Measurements from ENCODE around the gene RHBDD1. TPM values are rescaled to one million over a fixed set of nuclear protein-coding genes. Genes with fewer than 3 reads are reported as not detected.

RHBDD1 gene
- total and polyA plus RNA-seq, 5 donors from 2014 or later = 24.7 to 56.4 (median 27.4) TPM

GRCh38 chr2:226965376-226965775, 129.5 kb downstream of the RHBDD1 start:
- Histone ChIP-seq H3K9me3 (ENCODE audit: control insufficient read depth in 2 of 2, low read length in 2 of 2) (peaks cover 0 to 3% of the 10 kb centered on the region in 2 experiments), H3K4me3 (ENCODE audit: low read depth, low read length) (no peak overlapping the region), H3K4me1 (ENCODE audit: control insufficient read depth, insufficient read depth, low read length, poor library complexity, severe bottlenecking) (no peaks in the 10 kb centered on the region), H3K36me3 (ENCODE audit: control insufficient read depth, insufficient read depth, low read length) (peaks cover 4% of the 10 kb centered on the region), H3K27me3 (ENCODE audit: control insufficient read depth, insufficient read depth, low read length) (no peaks in the 10 kb centered on the region), H3K27ac (ENCODE audit: insufficient read depth, low read length, poor library complexity, severe bottlenecking) (no peak overlapping the region)
- no peaks in the 10 kb centered on the region for H3K36me3 Mint-ChIP-seq
- H3K27me3 Mint-ChIP-seq = no peaks in the 10 kb centered on the region
- ATAC-seq (ENCODE audit: low read depth in 2 of 2) = no peak
- no peak overlapping the region for H3K27ac Mint-ChIP-seq
- peaks cover 3 to 14% (median 7%) of the 10 kb centered on the region in 4 donors for H3K4me1 Mint-ChIP-seq
- no peak overlapping the region for H3K4me3 Mint-ChIP-seq
- no peak for DNase-seq
- H3K9me3 Mint-ChIP-seq = peaks cover 0 to 2% (median 0%) of the 10 kb centered on the region in 7 donors

GRCh38 chr2:226969417-226970080, 133.7 kb downstream of the RHBDD1 start:
- no peaks in the 10 kb centered on the region for H3K27me3 Mint-ChIP-seq
- Histone ChIP-seq H3K27me3 (ENCODE audit: control insufficient read depth, insufficient read depth, low read length) (no peaks in the 10 kb centered on the region), H3K4me3 (ENCODE audit: low read depth, low read length) (no peak overlapping the region), H3K4me1 (ENCODE audit: control insufficient read depth, insufficient read depth, low read length, poor library complexity, severe bottlenecking) (no peaks in the 10 kb centered on the region), H3K36me3 (ENCODE audit: control insufficient read depth, insufficient read depth, low read length) (peaks cover 4% of the 10 kb centered on the region), H3K27ac (ENCODE audit: insufficient read depth, low read length, poor library complexity, severe bottlenecking) (no peak overlapping the region), H3K9me3 (ENCODE audit: control insufficient read depth in 2 of 2, low read length in 2 of 2) (peaks cover 0 to 3% of the 10 kb centered on the region in 2 experiments)
- H3K4me3 Mint-ChIP-seq = no peak overlapping the region
- no peak for DNase-seq
- peaks cover 0 to 2% (median 0%) of the 10 kb centered on the region in 7 donors for H3K9me3 Mint-ChIP-seq
- peaks cover 13% of the 10 kb centered on the region for H3K36me3 Mint-ChIP-seq
- peaks cover 16 to 33% (median 19%) of the 10 kb centered on the region in 4 donors for H3K4me1 Mint-ChIP-seq
- ATAC-seq (ENCODE audit: low read depth in 2 of 2) = no peak
- H3K27ac Mint-ChIP-seq = peak overlapping the region in 1 of 3 donors; percentile 59

GRCh38 chr2:226970362-226970761, 134.5 kb downstream of the RHBDD1 start:
- Histone ChIP-seq H3K4me3 (ENCODE audit: low read depth, low read length) (no peak overlapping the region), H3K36me3 (ENCODE audit: control insufficient read depth, insufficient read depth, low read length) (peaks cover under 1% of the 10 kb centered on the region), H3K4me1 (ENCODE audit: control insufficient read depth, insufficient read depth, low read length, poor library complexity, severe bottlenecking) (no peaks in the 10 kb centered on the region), H3K27ac (ENCODE audit: insufficient read depth, low read length, poor library complexity, severe bottlenecking) (no peak overlapping the region), H3K9me3 (ENCODE audit: control insufficient read depth in 2 of 2, low read length in 2 of 2) (peaks cover 0 to 3% of the 10 kb centered on the region in 2 experiments), H3K27me3 (ENCODE audit: control insufficient read depth, insufficient read depth, low read length) (no peaks in the 10 kb centered on the region)
- Mint-ChIP-seq H3K27ac (peak overlapping the region in 2 of 3 donors; percentile 59 to 66), H3K36me3 (peaks cover 19% of the 10 kb centered on the region), H3K27me3 (no peaks in the 10 kb centered on the region), H3K4me1 (peaks cover 16 to 33% (median 19%) of the 10 kb centered on the region in 4 donors), H3K9me3 (peaks cover 0 to 2% (median 0%) of the 10 kb centered on the region in 7 donors), H3K4me3 (peak overlapping the region in 3 of 4 donors; percentile 7 to 77 (median 39))
- ATAC-seq (ENCODE audit: low read depth in 2 of 2) (no peak), DNase-seq (peak in 1 of 3 donors; percentile 23)

GRCh38 chr2:226971084-226971483, 135.2 kb downstream of the RHBDD1 start:
- Mint-ChIP-seq H3K27me3 (no peaks in the 10 kb centered on the region), H3K4me3 (peak overlapping the region in 3 of 4 donors; percentile 15 to 67 (median 34)), H3K4me1 (peaks cover 16 to 33% (median 20%) of the 10 kb centered on the region in 4 donors), H3K27ac (peak overlapping the region; percentile 33 to 80 (median 59)), H3K36me3 (peaks cover 19% of the 10 kb centered on the region), H3K9me3 (peaks cover 0 to 2% (median 0%) of the 10 kb centered on the region in 7 donors)
- Histone ChIP-seq H3K4me3 (ENCODE audit: low read depth, low read length) (no peak overlapping the region), H3K36me3 (ENCODE audit: control insufficient read depth, insufficient read depth, low read length) (no peaks in the 10 kb centered on the region), H3K4me1 (ENCODE audit: control insufficient read depth, insufficient read depth, low read length, poor library complexity, severe bottlenecking) (no peaks in the 10 kb centered on the region), H3K27ac (ENCODE audit: insufficient read depth, low read length, poor library complexity, severe bottlenecking) (no peak overlapping the region), H3K27me3 (ENCODE audit: control insufficient read depth, insufficient read depth, low read length) (no peaks in the 10 kb centered on the region), H3K9me3 (ENCODE audit: control insufficient read depth in 2 of 2, low read length in 2 of 2) (peaks cover 0 to 3% of the 10 kb centered on the region in 2 experiments)
- ATAC-seq (ENCODE audit: low read depth in 2 of 2) = no peak
- DNase-seq = peak in 1 of 3 donors; percentile 45

- peak in 1 of 3 donors; percentile 25 for DNase-seq
- Histone ChIP-seq H3K36me3 (ENCODE audit: control insufficient read depth, insufficient read depth, low read length) (no peaks in the 10 kb centered on the region), H3K4me1 (ENCODE audit: control insufficient read depth, insufficient read depth, low read length, poor library complexity, severe bottlenecking) (no peaks in the 10 kb centered on the region), H3K9me3 (ENCODE audit: control insufficient read depth in 2 of 2, low read length in 2 of 2) (peaks cover 0 to 3% of the 10 kb centered on the region in 2 experiments), H3K4me3 (ENCODE audit: low read depth, low read length) (no peak overlapping the region), H3K27ac (ENCODE audit: insufficient read depth, low read length, poor library complexity, severe bottlenecking) (no peak overlapping the region), H3K27me3 (ENCODE audit: control insufficient read depth, insufficient read depth, low read length) (no peaks in the 10 kb centered on the region)
- no peak for ATAC-seq (ENCODE audit: low read depth in 2 of 2)
- H3K9me3 Mint-ChIP-seq = no peaks in the 10 kb centered on the region
- H3K27me3 Mint-ChIP-seq = no peaks in the 10 kb centered on the region
- peaks cover 19% of the 10 kb centered on the region for H3K36me3 Mint-ChIP-seq
- peak overlapping the region; percentile 33 to 59 (median 56) for H3K27ac Mint-ChIP-seq
- H3K4me1 Mint-ChIP-seq = peaks cover 16 to 38% (median 21%) of the 10 kb centered on the region in 4 donors
- peak overlapping the region in 1 of 4 donors; percentile 31 for H3K4me3 Mint-ChIP-seq
Observed at GRCh38 chr2:226971770-226972169, 135.9 kb downstream of the RHBDD1 start.

- Mint-ChIP-seq H3K4me3 (no peak overlapping the region), H3K36me3 (peaks cover 23% of the 10 kb centered on the region), H3K9me3 (no peaks in the 10 kb centered on the region), H3K27ac (no peak overlapping the region), H3K4me1 (peaks cover 19 to 45% (median 29%) of the 10 kb centered on the region in 4 donors), H3K27me3 (no peaks in the 10 kb centered on the region)
- no peak for ATAC-seq (ENCODE audit: low read depth in 2 of 2)
- H3K9me3 ChIP-seq (ENCODE audit: control insufficient read depth in 2 of 2, low read length in 2 of 2) = no peaks in the 10 kb centered on the region
- H3K4me1 ChIP-seq (ENCODE audit: control insufficient read depth, insufficient read depth, low read length, poor library complexity, severe bottlenecking) = no peaks in the 10 kb centered on the region
- H3K36me3 ChIP-seq (ENCODE audit: control insufficient read depth, insufficient read depth, low read length) = no peaks in the 10 kb centered on the region
- DNase-seq = no peak
- H3K4me3 ChIP-seq (ENCODE audit: low read depth, low read length) = no peak overlapping the region
- no peak overlapping the region for H3K27ac ChIP-seq (ENCODE audit: insufficient read depth, low read length, poor library complexity, severe bottlenecking)
- H3K27me3 ChIP-seq (ENCODE audit: control insufficient read depth, insufficient read depth, low read length) = no peaks in the 10 kb centered on the region
Observed at GRCh38 chr2:226973816-226974215, 138.0 kb downstream of the RHBDD1 start.

GRCh38 chr2:226977775-226978190, 141.9 kb downstream of the RHBDD1 start:
- Mint-ChIP-seq H3K36me3 (peaks cover 20% of the 10 kb centered on the region), H3K4me1 (peaks cover 0 to 25% (median 16%) of the 10 kb centered on the region in 4 donors), H3K4me3 (no peak overlapping the region), H3K9me3 (no peaks in the 10 kb centered on the region), H3K27me3 (no peaks in the 10 kb centered on the region), H3K27ac (no peak overlapping the region)
- ATAC-seq (ENCODE audit: low read depth in 2 of 2) (no peak), DNase-seq (peak in 1 of 3 donors; percentile 20)
- Histone ChIP-seq H3K9me3 (ENCODE audit: control insufficient read depth in 2 of 2, low read length in 2 of 2) (no peaks in the 10 kb centered on the region), H3K4me3 (ENCODE audit: low read depth, low read length) (no peak overlapping the region), H3K27ac (ENCODE audit: insufficient read depth, low read length, poor library complexity, severe bottlenecking) (no peak overlapping the region), H3K27me3 (ENCODE audit: control insufficient read depth, insufficient read depth, low read length) (no peaks in the 10 kb centered on the region), H3K36me3 (ENCODE audit: control insufficient read depth, insufficient read depth, low read length) (no peaks in the 10 kb centered on the region), H3K4me1 (ENCODE audit: control insufficient read depth, insufficient read depth, low read length, poor library complexity, severe bottlenecking) (no peaks in the 10 kb centered on the region)

All from CD4-positive, CD25-positive, alpha-beta regulatory T cell (primary cell).